ENCODE results near the gene PPM1H. TPM values are rescaled to one million over a fixed set of nuclear protein-coding genes. Genes with fewer than 3 reads are reported as not detected.
A peak's percentile ranks its signal among the peaks of the same experiment; 100 is the strongest.

Gene PPM1H
- total RNA-seq, 1 experiment from 2014 or later, result 37.1 TPM

GRCh38 chr12:62601765-62602164 lies 333.2 kb downstream of the PPM1H start:
- H3K4me1 Mint-ChIP-seq, result peaks cover 51% of the 10 kb centered on the region
- TF ChIP-seq OVOL2 (CRISPR knock-in tag; IDR thresholded peaks at IDR 0.05; ENCODE audit: borderline replicate concordance) (no peak), ZNF532 (CRISPR knock-in tag; IDR thresholded peaks at IDR 0.05; ENCODE audit: borderline replicate concordance) (no peak), STAT6 (CRISPR knock-in tag; conservative IDR thresholded peaks at IDR 0.05; ENCODE audit: low read depth) (no peak), E2F4 (CRISPR knock-in tag; IDR thresholded peaks at IDR 0.05; ENCODE audit: borderline replicate concordance, low read depth) (no peak), ZNF121 (CRISPR knock-in tag; IDR thresholded peaks at IDR 0.05) (no peak)
- H3K27me3 Mint-ChIP-seq (ENCODE audit: low read depth), result no peaks in the 10 kb centered on the region
- CTCF ChIA-PET, result interaction anchor here (0.7 to 2.0 kb wide), 3 partner anchors 20 to 192 kb away, joined by 3 to 13 read pairs (median 3); no protein-coding TSS in a partner anchor
- H3K9me3 Mint-ChIP-seq, result no peaks in the 10 kb centered on the region
- no peak overlapping the region for H3K27ac Mint-ChIP-seq
- no peaks in the 10 kb centered on the region for H3K36me3 Mint-ChIP-seq
- ATAC-seq (no peak), DNase-seq (ENCODE audit: low spot score) (no peak)
- POLR2A ChIA-PET, result interaction anchor here (0.6 kb wide), 2 partner anchors 26 to 1383 kb away, joined by 3 to 5 read pairs; no protein-coding TSS in a partner anchor
- H3K4me3 Mint-ChIP-seq, result no peak overlapping the region

- Mint-ChIP-seq H3K4me3 (no peak overlapping the region), H3K9me3 (no peaks in the 10 kb centered on the region), H3K4me1 (peaks cover 33% of the 10 kb centered on the region), H3K36me3 (no peaks in the 10 kb centered on the region), H3K27me3 (ENCODE audit: low read depth) (no peaks in the 10 kb centered on the region), H3K27ac (peak overlapping the region; percentile 51; the same call in 1 of the 2 replicates)
- ChIA-PET POLR2A (interaction anchor here (1.2 kb wide), 1 partner anchor 133 kb away, joined by 3 read pairs; the partner anchor contains the start of gene MON2), CTCF (interaction anchor here (0.7 to 1.7 kb wide), 4 partner anchors 18 to 202 kb away, joined by 3 to 4 read pairs (median 3); no protein-coding TSS in a partner anchor)
- TF ChIP-seq CBFB (CRISPR knock-in tag; IDR thresholded peaks at IDR 0.05; ENCODE audit: low read depth) (no peak), ZNF121 (CRISPR knock-in tag; IDR thresholded peaks at IDR 0.05) (no peak), ATF2 (CRISPR knock-in tag; IDR thresholded peaks at IDR 0.05; ENCODE audit: borderline replicate concordance, low read depth) (no peak), ZNF671 (CRISPR knock-in tag; IDR thresholded peaks at IDR 0.05) (no peak), HMGXB4 (CRISPR knock-in tag; IDR thresholded peaks at IDR 0.05) (no peak), ATF6 (CRISPR knock-in tag; IDR thresholded peaks at IDR 0.05) (no peak), SMAD4 (CRISPR knock-in tag; IDR thresholded peaks at IDR 0.05) (no peak), GRHL2 (CRISPR knock-in tag; IDR thresholded peaks at IDR 0.05; ENCODE audit: insufficient replicate concordance, severe bottlenecking) (no peak), PREB (CRISPR knock-in tag; IDR thresholded peaks at IDR 0.05; ENCODE audit: borderline replicate concordance) (no peak)
- ATAC-seq (no peak), DNase-seq (ENCODE audit: low spot score) (no peak)
Observed at GRCh38 chr12:62599854-62600437, 335.0 kb downstream of the PPM1H start.

All from WTC11 (cell line).